ENCODE data around the gene RCSD1.
"Not testable (repeated sequence)": the region's sequence is repeated elsewhere in the genome, so short reads cannot be mapped to it uniquely, and the experiment has no call there.

RCSD1 gene

DNA sequence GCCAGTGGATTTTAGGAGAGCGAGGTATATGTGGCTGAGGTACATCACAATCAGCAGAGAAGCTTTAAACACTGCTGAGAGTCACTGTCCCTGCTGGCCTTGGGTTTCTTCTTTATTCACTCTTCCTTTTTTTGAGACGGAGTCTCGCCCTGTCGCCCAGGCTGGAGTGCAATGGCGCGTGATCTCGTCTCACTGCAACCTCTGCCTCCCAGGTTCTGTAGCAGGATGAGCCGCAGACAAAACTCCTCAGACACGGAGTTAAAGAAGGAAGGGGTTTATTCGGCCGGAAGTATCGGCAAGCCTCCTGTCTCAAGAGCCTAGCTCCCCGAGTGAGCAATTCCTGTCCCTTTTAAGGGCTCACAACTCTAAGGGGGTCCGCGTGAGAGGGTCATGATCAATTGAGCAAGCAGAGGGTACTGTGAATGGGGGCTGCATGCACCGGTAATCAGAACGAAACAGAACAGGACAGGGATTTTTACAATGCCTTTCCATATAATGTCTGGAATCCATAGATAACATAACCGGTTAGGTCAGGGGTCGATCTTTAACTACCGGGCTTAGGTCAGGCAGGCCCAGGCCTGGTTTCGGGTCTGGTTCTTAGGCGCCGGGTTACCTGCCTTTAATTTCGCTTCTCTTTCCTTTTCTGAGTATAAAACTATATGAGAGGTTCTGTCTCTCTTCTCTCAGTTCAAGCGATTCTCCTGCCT lies 89.8 kb downstream of the RCSD1 start:
- not testable (repeated sequence) for FAIRE-seq

- FAIRE-seq = no peak
Measured at GRCh38 chr1:167720965-167721616, 91.1 kb downstream of the RCSD1 start.

- FAIRE-seq = no peak
Measured at GRCh38 chr1:167721617-167722151, 91.7 kb downstream of the RCSD1 start, which contains the start of gene MPZL1. Gene MPZL1 (plus strand): TSS chr1:167721982. CDS start chr1:167722152, 170 bp downstream.

- no peak for FAIRE-seq
Measured at GRCh38 chr1:167722152-167722869, 92.3 kb downstream of the RCSD1 start.

- FAIRE-seq = no peak
Measured at GRCh38 chr1:167722870-167723251, 92.8 kb downstream of the RCSD1 start.

- no peak for FAIRE-seq
Measured at GRCh38 chr1:167723707-167724323, 93.8 kb downstream of the RCSD1 start.

DNA sequence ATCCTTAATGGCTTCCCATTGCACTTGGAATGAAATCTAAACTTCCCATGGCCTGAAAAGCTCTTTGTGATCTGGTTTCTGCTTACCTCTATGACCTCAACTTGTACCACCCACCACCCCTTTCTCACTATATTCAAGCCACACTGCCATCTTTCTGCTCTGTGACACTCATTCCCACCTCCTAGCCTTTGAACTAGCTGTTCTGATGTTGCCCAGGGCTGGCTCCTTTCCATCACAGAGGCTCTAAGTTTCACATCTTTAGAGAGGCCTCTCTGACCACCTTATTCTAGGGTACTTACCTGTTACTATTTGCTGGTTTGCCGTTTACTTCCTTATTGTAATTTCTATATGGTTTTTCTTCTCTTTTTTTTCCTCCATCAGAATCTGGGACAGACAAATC lies 96.0 kb downstream of the RCSD1 start:
- no peak for FAIRE-seq

- no peak for FAIRE-seq
Measured at GRCh38 chr1:167728818-167729410, 98.9 kb downstream of the RCSD1 start.

DNA sequence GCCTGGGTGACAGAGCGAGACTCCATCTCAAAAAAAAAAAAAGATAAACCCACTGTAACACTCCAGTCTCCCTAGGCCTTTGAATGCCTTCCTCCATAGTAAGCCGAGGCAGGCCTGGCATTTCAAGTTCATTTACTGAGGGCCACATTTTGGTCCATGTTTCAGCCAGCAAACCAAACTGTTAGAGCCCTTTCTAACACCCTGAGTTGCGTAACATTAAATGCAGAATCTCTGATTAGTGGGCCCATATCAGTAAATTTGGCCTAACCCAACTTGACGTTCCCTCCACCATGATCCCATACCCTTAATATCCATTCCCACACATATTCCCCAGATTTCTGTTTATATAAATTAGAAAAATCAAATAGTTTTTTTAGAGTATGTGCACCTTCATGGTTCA lies 104.2 kb downstream of the RCSD1 start:
- FAIRE-seq = no peak

GRCh38 chr1:167734841-167735240 lies 104.8 kb downstream of the RCSD1 start:
- no peak for FAIRE-seq

- no peak for FAIRE-seq
Measured at GRCh38 chr1:167737169-167737568, 107.1 kb downstream of the RCSD1 start.

- no peak for FAIRE-seq
Measured at GRCh38 chr1:167738158-167738557, 108.1 kb downstream of the RCSD1 start.

- FAIRE-seq = no peak
Measured at GRCh38 chr1:167739752-167740151, 109.7 kb downstream of the RCSD1 start.

GRCh38 chr1:167741103-167741502 lies 111.1 kb downstream of the RCSD1 start:
- FAIRE-seq = not testable (repeated sequence)

DNA sequence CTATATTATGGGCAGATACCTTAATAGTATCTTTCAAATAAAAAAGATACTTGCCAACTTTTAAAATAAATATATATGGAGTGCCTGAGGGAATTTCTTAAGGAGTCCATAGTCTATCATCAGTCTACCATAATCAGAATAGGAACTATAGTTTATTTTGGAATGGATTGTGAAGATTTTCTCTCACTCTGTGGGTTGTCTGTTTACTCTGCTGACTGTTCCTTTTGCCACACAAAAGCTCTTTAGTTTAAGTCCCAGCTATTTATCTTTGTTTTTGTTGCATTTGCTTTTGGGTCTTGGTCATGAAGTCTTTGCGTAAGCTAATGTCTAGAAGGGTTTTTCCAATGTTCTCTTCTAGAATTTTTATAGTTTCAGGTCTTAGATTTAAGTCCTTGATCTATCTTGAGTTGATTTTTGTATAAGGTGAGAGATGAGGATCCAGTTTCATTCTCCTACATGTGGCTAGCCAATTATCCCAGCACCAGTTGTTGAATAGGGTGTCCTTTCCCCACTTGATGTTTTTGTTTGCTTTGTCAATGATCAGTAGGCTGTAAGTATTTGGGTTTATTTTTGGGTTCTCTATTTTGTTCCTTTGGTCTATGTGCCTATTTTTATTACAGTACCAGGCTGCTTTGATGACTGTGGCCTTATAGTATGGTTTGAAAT lies 112.5 kb downstream of the RCSD1 start:
- FAIRE-seq = not testable (repeated sequence)

DNA sequence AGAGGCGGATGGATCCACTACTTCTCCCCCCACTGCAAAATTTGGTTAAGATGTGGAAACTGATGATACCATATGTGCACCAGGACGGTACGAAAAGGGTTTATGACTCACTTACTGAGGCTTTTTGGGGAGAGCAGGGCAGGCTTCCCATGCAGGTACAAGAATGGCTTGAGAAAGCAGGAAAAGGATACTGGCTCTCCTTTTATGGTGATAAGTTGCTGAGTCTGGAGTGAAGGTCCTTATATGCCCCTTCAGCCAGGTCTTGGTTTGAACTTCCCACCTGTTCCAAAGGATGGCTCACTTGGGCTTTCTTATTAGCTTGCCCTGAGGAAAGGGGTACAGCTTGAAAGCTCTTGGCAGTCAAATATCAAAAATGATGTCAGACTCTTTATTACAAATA lies 114.9 kb downstream of the RCSD1 start:
- no peak for FAIRE-seq

DNA sequence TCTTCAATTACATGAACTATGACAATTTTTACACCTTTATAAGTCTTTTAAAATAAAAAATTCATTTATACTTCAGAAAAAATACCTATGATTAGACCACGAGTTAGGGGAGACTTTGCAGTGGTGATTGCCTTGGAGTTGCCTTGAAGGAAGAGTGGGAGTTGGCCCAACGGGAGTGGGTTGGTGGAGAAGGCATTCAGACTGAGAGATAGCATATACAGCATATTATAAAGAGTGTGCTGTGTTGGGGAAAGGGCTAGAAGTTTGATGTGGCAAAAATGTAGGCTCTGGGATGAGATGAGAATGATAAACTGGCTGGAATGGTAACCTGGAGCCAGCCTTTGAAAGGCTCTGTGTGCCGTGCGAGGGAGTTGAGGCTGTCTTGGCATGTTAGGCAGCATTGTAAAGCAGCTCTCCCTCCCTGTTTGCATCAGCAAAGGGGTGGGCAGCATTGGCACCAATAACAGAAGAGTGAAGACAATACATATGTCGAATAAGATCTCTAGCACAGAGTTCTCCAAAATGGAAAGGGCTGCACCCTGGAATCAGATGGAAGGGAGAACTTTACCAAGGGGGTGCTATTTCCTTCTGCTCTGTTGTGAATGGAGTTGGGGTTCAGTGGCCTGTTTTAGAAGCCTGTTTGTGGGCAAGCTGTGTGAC lies 116.1 kb downstream of the RCSD1 start:
- no peak for FAIRE-seq

DNA sequence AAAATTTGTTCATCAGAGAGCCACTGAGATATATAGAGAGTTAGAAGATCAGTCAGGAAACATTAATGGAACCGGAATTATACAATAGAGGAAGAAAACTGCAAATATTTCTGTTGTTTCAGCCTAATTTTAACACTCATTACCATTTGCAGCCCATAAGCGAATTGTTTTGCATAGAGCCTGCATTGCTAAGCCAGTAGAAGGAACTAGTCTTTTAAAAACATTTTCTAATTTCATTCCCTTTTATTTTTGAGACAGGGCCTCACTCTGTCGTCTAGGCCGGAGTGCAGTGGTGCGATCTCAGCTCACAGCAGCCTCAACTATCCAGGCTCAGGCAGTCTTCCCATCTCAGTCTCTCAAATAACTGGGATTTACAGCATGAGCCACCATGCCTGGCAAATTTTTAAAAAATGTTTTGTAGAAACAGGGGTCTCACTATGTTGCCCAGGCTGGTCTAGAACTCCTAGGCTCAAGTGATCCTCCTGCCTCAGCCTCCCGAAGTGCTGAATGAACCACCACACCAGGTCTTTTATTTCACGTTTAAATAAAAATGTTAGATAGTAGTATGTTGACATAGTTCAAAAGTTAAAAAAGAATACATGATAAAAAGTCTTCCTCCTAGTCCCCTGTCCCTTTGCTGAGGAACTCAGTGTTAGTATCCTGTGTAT lies 117.1 kb downstream of the RCSD1 start:
- FAIRE-seq = no peak

DNA sequence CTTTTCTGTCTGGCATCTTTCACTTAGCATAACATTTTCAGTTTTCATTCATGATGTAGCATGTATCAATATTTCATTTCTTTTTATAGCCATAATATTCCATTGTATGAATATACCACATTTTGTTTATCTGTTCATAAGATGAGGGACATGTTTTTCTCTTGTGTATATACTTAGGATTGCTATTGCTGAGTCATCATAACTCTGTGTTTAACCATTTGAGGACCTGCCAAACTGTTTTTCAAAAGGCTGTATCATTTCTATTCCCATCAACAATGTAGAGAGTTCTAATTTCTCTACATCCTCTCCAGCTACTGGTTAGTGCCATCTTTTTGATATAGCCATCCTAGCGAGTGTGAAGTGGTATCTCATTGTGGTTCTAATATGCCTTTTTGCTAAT lies 118.0 kb downstream of the RCSD1 start:
- no peak for FAIRE-seq

- no peak for FAIRE-seq
Measured at GRCh38 chr1:167748906-167749305, 118.9 kb downstream of the RCSD1 start.

GRCh38 chr1:167749741-167750140 lies 119.7 kb downstream of the RCSD1 start:
- FAIRE-seq = no peak

Data from islet of Langerhans (tissue), 1 donor.